Testis (tissue), 3 donors: Measurements from ENCODE around the gene MRTO4. TPM values are rescaled to one million over a fixed set of nuclear protein-coding genes. Genes with fewer than 3 reads are reported as not detected.
"Not testable (repeated sequence)": the region's sequence is repeated elsewhere in the genome, so short reads cannot be mapped to it uniquely, and the experiment has no call there.

Source experiments
- DNase-seq: peaks from one replicate; pipeline ENCODE4 v3.0.0-alpha.2; 2019
- H3K27ac ChIP-seq, 2 donors: fragments of 200-600 bp; sonication (generic); one replicate each; pipeline ENCODE4 v1.5.1; 2019
- H3K27me3 ChIP-seq: fragments of 200-600 bp; sonication (generic); one replicate; pipeline ENCODE4 v1.5.1; 2019
- H3K36me3 ChIP-seq: fragments of 200-600 bp; sonication (generic); one replicate; pipeline ENCODE4 v1.5.1; 2017; ENCODE audit warnings: low read depth; ENCODE audit errors: missing control alignments
- H3K4me1 ChIP-seq: fragments of 200-600 bp; sonication (generic); one replicate; pipeline ENCODE4 v1.5.1; 2019
- H3K4me3 ChIP-seq, 2 donors: fragments of 200-600 bp; sonication (generic); one replicate each; pipeline ENCODE4 v1.5.1; 2017 to 2019
- H3K9me3 ChIP-seq: fragments of 200-600 bp; sonication (generic); one replicate; pipeline ENCODE4 v1.5.1; 2017
- CTCF ChIP-seq, 3 experiments: fragments of 450-650 bp in 2 of 3; fragments of 200-600 bp in 1 of 3; sonication (generic) in 1 of 3; IDR thresholded peaks; one replicate each; pipeline ENCODE4 v1.5.1; 2016 to 2019; ENCODE audit warnings: antibody characterized with exemption in 3 of 3, mild to moderate bottlenecking in 2 of 3, moderate library complexity in 1 of 3
- POLR2A ChIP-seq: fragments of 450-650 bp; IDR thresholded peaks from one replicate; pipeline ENCODE4 v1.6.1; 2017; ENCODE audit warnings: antibody characterized with exemption, mild to moderate bottlenecking, moderate library complexity
- WGBS, 2 donors: methylation state at CpG; one replicate each; pipeline ENCODE4 v1.1.5; 2018; 5-methylcytosine and 5-hydroxymethylcytosine counted together
- intact Hi-C: fragments of 100-400 bp; cut with DNase I; formaldehyde crosslinking; loops from one replicate; pipeline ENCODE4 v1.15.1; 2023; ENCODE audit warnings: low total_unique reads
- polyA plus RNA-seq: library from polyadenylated mRNA; stranded (reverse); fragments of 350-450 nt; fragmentation: Illumina TruSeq; extraction: RNeasy Lipid Tissue Mini Kit (QIAGEN cat#74804); gene quantifications from one replicate; pipeline ENCODE4 v1.2.3, GENCODE V29; 2014; ENCODE audit warnings: low read depth, low replicate concordance; ENCODE audit not compliant: insufficient read depth
- total RNA-seq, 2 donors: library from RNA; depleted of rRNA; stranded (reverse); fragments of >200 nt; gene quantifications; one replicate each; pipeline ENCODE4 v1.2.3, GENCODE V29; 2016

MRTO4 gene
- total and polyA plus RNA-seq, 3 donors from 2014 or later, result 25.8 to 46.4 (median 36.9) TPM

GRCh38 chr1:19270343-19270730 is 18.7 kb downstream of the MRTO4 start:
- H3K27me3 ChIP-seq, H3K27ac ChIP-seq, intact Hi-C loops, DNase-seq, H3K36me3 ChIP-seq, H3K9me3 ChIP-seq, H3K4me1 ChIP-seq, H3K4me3 ChIP-seq: not testable (repeated sequence)
- 88 to 90% methylated on average over 2 to 6 of the region's 6 CpGs for WGBS, 2 donors

- H3K9me3 ChIP-seq, result no peaks in the 10 kb centered on the region
- intact Hi-C loops, result no loop called here
- TF ChIP-seq POLR2A, result no peak
- no peak for TF ChIP-seq CTCF (IDR thresholded peaks at IDR 0.05)
- no peaks in the 10 kb centered on the region for H3K27me3 ChIP-seq
- H3K4me3 ChIP-seq, result no peak overlapping the region
- no peak for DNase-seq
- H3K4me1 ChIP-seq, result no peaks in the 10 kb centered on the region
- no peak overlapping the region for H3K27ac ChIP-seq
- H3K36me3 ChIP-seq, result no peaks in the 10 kb centered on the region
Observed at GRCh38 chr1:19272064-19272463, 20.5 kb downstream of the MRTO4 start.

- no peak for DNase-seq
- no peaks in the 10 kb centered on the region for H3K27me3 ChIP-seq
- WGBS, 2 donors, result 70 to 76% methylated on average over 20 to 22 of the region's 22 CpGs
- no peaks in the 10 kb centered on the region for H3K4me1 ChIP-seq
- H3K27ac ChIP-seq, result no peak overlapping the region
- intact Hi-C loops, result no loop called here
- no peak for TF ChIP-seq CTCF (IDR thresholded peaks at IDR 0.05)
- TF ChIP-seq POLR2A, result no peak
- no peak overlapping the region for H3K4me3 ChIP-seq
- H3K36me3 ChIP-seq, result no peaks in the 10 kb centered on the region
- no peaks in the 10 kb centered on the region for H3K9me3 ChIP-seq
Observed at GRCh38 chr1:19273106-19273843, 21.7 kb downstream of the MRTO4 start.

GRCh38 chr1:19273844-19274531 is 22.4 kb downstream of the MRTO4 start:
- H3K27ac ChIP-seq, intact Hi-C loops, H3K36me3 ChIP-seq, DNase-seq, H3K4me1 ChIP-seq, H3K27me3 ChIP-seq, H3K4me3 ChIP-seq, H3K9me3 ChIP-seq: not testable (repeated sequence)
- WGBS, 2 donors, result 21 to 43% methylated on average over 11 to 45 of the region's 66 CpGs

GRCh38 chr1:19274636-19275035 is 23.0 kb downstream of the MRTO4 start:
- H3K9me3 ChIP-seq, result no peaks in the 10 kb centered on the region
- no peaks in the 10 kb centered on the region for H3K27me3 ChIP-seq
- intact Hi-C loops, result no loop called here
- no peak overlapping the region for H3K27ac ChIP-seq
- H3K4me3 ChIP-seq, result no peak overlapping the region
- H3K36me3 ChIP-seq, result no peaks in the 10 kb centered on the region
- no peak for DNase-seq
- no peaks in the 10 kb centered on the region for H3K4me1 ChIP-seq
- 71 to 84% methylated on average over 5 of the region's 5 CpGs for WGBS, 2 donors
- TF ChIP-seq POLR2A, result no peak
- no peak for TF ChIP-seq CTCF (IDR thresholded peaks at IDR 0.05)
